ENCODE measurements around the gene CARTPT.

The CARTPT gene

DNA sequence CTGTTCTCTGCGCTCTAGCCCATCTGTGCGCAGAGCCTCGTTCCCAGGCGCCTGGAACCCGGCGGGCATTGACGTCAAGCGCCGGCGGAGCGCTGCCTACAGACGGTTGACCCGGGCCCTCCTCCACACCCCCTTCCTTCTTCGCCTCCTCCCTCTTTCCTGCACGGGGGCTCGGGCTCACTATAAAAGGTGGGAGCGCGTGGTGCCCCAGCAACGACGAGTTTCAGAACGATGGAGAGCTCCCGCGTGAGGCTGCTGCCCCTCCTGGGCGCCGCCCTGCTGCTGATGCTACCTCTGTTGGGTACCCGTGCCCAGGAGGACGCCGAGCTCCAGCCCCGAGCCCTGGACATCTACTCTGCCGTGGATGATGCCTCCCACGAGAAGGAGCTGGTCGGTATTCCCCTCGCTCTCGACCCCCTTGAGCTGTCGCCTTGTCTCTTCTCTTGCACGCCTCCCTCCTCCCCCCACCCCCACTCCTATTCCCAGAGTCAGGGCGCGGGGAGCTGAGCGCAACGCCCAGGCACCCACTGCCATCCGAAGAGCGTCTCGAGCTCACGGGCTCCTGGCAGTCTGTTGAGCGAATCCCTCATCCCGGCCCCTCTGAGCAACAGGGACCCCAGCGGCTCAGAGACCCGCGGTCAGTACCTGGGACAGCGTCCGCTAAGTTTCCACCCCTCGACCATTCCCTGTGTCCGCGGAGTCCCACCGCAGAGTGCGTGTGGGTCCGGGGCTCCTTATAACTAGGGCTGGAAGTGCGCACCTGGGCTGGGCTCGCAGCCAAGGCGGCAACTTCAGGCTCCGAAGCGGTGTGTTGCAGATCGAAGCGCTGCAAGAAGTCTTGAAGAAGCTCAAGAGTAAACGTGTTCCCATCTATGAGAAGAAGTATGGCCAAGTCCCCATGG, at the start of gene CARTPT:
TSS of gene CARTPT (plus strand) at position 213 of the 902 bp plus-strand sequence. CDS start at position 232, 19 bp downstream.
- no peak for DNase-seq

DNA sequence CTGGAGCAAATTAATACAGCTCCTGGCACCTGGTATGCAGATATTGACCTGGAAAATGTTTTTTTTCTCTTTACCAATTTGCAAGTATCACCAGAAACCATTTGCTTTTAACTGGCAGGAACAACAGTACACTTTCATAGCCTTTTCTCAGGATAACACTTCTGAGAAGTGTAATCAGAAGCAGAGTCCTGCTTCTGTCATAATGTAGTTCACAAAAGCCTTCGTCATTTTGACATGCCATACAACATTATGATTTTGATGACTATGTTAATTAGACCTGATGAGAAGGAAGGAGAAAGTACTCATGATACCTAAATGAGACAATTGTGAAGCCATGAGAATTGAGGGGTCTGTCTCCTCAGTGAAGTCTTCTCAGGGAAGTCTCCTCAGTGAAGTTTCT, 41.1 kb upstream of the CARTPT start:
- DNase-seq, result no peak

DNA sequence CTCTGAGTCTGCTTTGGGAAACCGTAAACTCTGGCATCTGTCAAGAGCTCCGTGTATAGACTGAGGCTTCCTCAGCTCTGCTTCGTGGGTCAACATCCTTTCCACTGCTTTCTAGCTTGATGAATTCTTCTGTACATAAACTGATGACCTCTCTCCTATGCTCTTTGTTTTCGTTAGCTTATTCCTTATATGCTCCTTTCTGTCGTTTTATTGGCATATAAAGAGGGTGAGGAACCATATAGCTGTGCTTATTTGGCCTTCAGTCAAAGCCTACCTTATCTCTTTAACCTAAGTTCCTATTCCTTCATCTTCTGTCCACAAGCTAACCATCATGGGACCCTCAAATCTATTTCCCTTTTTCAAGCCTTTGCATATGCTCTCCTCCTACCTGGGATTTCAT, 39.4 kb upstream of the CARTPT start:
- DNase-seq, result no peak

DNA sequence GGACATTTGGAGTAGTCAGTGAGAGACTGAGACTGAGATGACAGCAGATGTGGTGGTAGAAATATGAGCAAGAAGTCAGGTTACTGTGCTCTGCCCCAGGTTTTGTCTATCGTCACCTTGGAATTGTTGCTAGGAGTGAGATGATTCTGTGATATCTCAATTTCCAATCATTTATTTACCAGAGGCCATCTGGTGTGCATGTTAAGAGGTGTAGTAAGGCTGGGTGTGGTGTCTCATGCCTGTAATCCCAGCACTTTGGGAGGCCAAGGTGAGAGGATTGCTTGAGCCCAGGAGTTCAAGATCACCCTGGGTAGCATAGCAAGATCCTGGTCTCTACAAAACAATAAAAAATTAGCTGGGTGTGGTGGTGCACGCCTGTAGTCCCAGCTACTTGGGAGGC, 38.6 kb upstream of the CARTPT start:
- DNase-seq, result no peak

DNA sequence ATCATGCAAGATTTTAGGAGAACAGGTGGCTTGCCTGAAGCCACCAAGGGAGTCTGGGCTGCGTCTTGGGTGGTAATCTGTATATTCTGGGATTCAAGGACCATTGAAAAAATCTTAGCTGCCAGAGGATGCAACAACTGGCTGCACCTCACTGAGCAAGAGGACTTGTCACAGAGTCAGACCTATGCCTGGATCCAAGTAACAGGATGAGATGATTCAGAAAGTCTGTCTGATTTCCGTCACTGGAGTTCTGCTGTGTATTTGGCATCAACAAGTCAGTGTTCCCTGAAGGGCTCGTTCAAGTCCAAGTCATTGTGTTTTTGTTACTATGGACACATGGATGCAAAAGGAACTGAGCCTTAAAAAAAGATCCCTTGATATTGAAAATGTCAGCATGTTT, 37.8 kb upstream of the CARTPT start:
- no peak for DNase-seq

DNA sequence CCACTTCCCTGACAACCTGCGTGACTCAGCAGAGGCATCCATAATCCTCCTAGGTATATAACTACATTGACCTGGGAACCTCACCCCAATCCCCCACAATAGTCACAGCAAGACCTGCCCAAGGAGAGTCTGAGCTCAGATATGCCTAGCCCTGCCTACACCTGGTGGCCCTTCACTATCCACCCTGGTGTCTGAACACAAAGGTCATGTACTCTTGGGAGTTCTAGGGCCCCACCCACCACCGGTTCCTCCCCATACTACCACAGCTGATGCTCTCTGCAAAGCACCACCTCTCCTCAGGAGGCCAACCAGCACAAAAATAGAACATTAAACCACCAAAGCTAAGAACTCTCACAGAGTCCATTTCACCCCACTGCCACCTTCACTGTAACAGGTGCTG, 34.8 kb upstream of the CARTPT start:
- DNase-seq, result no peak

DNA sequence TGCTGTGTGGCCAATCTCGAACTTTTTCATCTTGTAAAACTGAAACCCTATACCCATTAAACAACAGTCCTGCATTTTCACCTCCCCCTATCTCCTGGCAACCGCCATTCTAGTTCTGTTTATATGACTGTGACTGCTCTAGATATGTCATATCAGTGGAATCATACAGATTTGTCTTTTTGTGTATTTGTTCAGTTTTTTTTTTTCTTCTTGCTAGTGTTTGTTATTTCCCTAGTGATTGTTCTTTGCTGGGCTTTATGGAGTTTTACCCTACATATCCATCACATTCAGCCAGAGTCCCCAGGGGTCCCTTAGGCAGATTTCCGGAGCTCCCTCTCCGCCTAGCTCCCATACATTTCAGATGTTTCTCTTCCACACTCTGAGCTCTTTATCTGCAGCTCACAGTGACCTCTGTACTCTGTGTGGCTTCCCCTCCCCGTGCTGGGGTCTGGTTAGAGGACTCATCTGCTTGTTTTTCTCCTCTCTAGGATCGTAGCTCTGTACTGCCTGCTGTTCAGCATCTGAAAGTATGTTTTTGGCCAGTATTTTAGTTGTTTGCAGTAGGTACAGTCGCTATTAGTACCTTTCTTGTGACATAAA, 25.1 kb upstream of the CARTPT start:
- no peak for DNase-seq

DNA sequence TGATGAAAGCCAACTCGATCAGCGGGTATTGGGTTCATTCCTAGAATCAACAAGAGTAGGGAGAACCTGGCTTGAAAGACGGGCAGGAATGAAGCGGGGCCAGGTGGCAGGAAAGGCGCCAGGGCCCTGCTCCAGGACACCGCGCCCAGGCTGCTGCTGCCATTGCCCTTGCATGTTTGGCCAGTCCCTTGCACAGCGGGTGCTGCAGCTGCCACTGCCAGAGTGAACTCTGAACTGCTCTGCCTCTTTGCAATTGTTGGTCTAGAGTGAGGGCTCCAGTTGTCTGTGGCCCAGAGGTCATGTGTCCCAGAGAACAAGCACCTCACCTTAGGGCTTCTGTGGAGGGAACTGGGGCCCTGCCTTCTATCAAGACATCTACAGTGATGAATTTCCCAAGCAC, 24.0 kb upstream of the CARTPT start:
- no peak for DNase-seq

DNA sequence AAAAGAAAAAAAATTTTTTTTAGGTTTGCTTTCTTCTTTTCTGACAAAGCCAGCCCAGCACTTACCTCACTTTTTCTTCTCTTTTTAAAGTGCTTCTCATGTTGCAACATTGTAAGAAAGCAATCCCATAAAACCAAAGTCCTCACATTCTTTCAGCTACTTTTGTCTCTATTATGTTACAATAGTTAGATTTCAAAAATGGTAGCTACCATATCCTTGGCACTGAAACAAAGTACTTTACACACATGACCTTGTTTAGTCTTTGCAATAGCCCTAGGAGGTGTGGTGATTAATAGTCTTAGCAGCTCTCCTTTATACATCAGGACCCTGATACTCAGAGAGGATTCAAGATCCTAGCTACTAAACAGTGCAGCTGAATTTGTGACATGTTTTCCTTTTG, 23.5 kb upstream of the CARTPT start:
- DNase-seq, result no peak

DNA sequence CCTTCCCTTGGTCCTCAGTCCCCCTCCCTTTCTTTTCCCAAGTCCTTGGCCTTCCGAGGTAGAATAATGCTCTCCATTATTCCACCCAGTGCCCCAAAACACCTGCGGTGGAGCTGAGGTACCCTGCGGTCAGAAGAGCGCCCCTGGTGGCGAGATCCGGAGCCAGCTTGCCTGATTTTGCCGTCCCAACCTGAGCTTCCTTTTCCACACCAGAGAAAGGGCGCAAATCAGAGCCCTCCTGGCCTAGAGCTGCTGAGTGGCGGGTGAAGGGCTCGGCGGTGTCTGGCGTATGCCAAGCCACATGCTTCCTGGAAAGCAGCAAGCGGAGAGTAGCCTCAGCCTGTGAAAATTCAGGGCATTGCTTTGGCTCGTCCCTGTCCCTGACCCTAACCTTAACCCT, 21.1 kb upstream of the CARTPT start:
- DNase-seq, result no peak

DNA sequence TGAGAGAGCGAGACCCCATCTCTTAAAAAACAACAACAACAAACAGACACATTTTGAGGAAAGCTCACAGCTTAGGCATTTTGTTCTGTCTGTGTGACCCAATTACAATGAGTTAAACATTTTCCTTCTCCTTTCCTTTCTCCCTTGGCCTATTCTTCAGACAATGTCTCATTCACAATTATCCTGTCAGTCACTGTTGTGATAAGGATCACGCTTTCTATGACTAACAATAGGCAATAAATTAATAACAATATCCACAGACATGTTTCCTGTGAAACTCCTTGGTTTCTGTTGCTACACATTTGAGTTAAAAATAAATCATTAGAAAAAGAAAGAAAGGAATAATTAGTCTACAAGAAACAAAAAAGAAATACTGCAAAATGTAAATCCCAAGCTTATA, 19.8 kb upstream of the CARTPT start:
- no peak for DNase-seq

DNA sequence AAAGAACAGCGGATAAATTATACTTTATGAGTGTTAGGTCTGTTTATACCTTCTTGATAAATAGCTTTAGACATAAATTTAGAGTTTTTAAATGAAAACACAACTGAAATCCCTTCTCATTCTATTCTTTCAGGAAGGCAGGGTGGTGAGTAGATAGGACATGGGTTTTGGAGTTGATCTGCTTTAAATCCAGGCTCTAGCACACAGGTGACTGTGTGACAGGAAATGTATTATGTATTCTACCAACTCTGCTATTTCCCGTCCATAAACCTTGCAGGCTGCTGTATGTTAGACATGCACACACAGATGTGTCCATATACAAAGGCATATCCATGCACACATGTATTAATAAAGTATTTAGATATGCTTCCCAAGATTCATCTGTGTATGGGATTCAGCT, 19.3 kb upstream of the CARTPT start:
- DNase-seq, result no peak

DNA sequence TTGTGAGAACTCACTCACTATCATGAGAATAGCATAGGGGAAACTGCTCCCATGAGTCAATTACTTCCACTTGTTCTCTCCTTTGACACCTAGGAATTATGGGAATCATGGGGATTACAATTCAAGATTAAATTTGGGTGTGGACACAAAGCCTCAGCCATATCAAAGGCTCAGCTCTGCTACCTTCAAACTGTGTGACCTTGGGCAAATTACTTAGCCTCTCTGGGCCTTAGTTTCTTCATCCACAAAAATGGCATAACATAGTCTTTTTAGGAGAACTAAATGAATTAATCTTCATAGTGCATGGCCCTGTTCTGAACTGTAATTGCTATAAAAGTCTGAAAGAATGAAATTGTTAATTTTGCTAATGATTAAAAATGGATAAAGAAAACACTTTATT, 18.3 kb upstream of the CARTPT start:
- no peak for DNase-seq

DNA sequence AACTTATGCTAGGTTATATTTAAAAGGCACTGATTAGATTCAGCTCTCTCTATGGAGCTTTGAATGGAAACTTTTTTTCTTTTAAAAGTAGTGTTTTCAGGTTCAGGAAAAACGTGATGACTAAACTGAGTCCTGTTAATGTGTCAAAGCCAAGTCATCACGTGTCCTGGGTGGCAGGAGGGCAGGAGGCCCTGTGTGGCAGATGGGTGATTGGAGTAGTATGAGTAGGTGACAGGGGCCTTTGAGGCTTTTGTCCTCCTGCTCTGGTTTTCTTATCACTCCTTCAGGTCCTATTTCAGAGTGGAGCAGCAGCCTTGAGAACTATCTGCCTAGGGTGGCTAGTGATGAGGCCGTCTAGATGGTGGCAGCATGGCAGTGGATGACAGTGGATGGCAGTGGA, 17.7 kb upstream of the CARTPT start:
- DNase-seq, result no peak

DNA sequence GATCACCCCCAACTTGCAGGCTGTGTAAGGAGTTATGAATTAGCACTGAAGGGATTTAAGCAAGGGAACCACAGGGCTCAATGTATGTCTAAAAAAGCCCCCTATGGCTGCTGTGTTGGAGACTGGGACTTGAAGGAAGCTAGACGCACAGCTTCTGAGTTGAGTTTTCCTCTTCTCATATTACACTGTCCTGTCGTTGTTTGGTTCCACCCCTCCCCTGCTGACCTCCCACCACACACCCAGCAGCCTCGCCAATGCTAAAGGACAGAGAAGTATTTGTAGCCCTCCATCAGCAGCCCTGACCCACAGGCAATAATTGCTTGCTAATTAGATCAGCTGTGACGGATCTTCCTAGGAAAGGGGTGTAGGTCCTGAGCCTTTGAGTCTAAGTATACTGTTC, 15.1 kb upstream of the CARTPT start:
- DNase-seq, result no peak

DNA sequence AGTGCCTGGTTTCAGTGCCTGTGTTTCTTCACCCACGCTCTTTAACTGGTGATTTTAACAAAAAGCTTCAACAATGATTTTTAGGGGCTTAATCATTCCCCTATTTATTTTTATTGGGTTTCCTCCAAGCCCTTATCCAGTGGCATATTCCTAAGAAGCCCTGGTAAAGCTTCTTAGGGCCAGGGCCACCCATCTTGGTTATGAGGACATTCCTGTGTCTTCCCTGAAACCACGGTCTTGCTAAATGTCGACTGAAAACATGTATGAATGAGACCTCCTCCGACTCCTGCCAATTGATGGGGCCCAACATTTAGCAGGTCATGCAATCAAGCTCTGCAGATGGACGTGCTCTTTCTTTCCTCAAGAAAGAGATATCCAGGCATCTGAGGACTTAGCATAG, 13.7 kb upstream of the CARTPT start:
- no peak for DNase-seq

DNA sequence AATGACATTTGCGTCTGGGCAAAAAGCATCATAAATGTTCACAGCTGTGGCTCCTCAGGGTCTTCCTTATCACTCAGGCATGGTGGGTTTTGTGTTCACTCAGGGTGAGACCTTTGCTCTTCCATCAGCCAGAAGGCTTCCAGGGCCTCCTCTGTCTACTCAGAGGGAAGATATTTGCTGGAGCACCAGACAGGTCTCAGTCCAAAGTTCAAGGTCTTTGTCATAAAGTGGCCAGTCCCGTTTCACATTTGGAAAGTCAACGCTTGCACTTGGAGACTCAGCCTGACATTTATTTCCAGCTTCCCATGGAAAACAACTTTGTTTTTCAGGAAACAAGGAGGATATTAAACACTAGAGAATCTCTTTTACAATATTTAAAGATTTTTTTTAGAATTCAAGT, 12.2 kb upstream of the CARTPT start:
- DNase-seq, result no peak

DNA sequence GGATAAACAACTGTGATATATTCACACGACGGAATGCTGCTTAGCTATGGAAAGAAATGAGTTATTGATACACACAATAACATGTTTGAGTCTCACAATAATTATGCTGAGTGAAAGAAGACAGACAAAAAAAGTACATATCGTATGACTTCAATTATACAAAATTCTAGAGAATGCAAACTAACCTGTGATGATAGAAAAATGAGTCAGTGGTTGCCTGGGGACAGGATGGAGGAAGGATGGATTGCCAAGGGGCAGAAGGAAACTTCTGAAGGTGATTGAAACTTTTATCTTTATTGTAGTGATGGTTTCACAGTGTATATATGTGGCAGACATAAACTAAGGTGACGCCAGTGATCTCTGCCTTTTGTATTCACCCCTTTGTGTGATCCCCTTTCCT, 7.5 kb upstream of the CARTPT start:
- DNase-seq, result no peak

DNA sequence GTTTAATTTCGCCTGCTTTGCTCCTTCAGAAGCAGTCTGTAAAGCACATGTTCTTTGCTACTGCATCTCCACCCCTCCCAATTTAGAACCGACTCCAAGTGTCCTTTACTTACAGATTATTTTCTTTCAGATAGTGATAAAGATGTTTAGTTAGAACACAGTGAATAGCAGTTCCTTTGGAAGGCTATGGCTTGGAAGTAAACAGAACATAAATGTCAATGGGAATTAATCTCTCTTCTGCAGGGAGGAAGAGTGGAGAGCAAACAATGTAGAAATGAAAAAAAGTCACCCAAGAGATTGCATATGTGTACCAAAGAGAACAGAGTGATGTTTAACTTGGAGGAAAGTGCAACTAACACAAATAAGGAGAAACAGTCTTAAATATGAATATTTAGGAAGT, 4.2 kb upstream of the CARTPT start:
- DNase-seq, result no peak

DNA sequence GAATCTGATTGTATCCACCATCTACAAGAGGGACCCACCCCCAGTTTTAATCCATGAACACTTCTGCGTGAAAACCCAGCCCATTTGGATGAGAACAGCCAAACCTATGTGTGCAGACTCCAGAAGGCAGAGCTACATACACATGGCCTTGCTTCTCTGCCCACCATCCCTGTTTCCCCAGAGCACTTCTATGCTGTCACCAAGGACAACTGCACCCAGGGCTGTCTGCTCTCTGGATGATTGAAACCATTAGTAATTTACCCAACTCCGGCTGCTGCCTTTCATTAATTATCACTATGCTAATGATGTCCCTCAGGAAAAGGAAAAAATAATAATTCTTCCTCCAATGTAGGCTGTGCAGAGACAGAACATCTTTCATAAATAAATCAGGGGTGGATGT, 8.9 kb downstream of the CARTPT start:
- no peak for DNase-seq

DNA sequence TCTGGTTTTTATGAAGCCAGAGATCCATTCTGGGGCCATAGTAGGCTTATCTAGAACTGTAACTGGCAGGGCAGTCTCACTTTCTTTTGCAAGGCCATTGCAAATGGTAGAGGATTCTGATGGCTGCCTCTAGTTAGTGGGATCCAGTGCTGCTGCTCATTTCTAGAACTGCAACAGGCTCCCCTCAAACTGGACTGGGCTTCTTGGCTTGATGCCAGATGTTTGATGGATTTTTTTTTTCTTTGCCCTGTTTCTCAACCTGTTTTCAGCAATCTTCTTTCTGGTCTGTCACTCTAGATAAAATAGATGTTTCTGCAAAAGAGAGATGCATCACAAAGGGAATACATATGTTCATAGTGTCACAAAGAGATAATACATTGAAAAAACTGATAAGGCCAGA, 11.9 kb downstream of the CARTPT start:
- DNase-seq, result no peak

DNA sequence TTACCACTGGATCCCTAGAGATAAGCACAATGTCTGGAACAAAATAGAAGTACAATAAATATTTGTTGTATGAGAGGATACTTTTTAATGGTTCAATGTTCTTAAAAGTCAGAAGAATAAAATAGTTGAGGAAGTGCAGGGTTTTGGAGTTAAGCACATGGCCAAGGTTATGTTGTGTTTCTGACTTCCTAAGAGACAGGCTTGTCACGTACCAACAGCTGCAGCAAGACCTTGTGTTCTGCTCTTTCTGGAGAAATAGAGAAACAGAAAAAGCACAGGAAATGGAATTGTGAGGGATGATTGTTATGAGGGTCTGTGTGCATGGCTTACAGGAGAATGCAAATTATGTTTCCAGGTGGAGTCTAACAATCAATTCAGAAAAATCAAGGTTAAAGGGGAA, 12.9 kb downstream of the CARTPT start:
- no peak for DNase-seq

DNA sequence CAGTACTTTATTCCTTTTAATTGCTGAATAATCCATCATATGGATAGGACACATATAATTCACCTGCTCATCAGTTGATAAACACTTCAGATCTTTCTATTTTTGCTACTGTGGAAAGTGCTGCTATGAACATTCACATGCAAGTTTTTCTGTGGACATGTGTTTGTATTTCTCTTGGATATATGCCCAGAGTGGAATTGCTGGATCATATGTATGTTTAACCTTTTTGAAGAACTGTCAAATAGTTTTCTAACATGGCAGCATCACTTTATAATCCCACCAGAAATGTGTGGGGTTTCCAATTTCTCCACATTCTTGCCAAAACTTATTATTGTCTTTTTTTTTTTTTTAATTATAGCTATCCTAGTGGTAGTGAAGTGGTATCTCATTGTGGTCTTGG, 15.1 kb downstream of the CARTPT start:
- DNase-seq, result no peak

DNA sequence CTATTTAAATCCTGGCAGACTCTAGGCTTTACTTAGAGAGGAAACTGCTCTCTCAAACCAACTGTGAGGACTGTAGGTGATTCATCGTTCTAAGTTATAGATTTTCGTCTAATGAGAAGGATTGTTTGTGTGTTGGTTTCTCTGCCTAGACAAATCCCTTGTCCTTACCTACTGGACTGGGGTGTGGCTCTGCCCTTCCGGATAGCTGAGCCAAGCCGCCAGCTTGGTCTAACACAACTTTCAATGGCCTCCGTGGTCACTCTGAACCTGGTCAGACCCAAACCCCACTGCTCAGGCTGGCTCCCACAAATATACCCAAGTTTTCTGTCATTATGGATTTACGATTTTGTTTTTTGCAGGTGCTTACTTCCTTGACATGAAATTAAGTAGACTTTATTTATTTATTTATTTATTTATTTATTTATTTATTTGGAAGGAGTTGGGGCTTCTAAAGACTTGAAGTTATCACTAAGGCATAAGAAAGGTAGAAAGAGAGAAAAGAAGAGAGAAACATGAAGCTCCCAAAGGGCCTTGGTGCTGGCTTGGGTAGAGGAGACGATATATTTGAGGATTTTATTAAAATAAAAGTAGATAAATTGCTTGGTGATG, 19.0 kb downstream of the CARTPT start:
- no peak for DNase-seq
